ENCODE measurements around the gene SEC14L2. TPM values are rescaled to one million over a fixed set of nuclear protein-coding genes. Genes with fewer than 3 reads are reported as not detected.

SEC14L2 gene
- total RNA-seq, 1 experiment from 2014 or later: 14.4 TPM

DNA sequence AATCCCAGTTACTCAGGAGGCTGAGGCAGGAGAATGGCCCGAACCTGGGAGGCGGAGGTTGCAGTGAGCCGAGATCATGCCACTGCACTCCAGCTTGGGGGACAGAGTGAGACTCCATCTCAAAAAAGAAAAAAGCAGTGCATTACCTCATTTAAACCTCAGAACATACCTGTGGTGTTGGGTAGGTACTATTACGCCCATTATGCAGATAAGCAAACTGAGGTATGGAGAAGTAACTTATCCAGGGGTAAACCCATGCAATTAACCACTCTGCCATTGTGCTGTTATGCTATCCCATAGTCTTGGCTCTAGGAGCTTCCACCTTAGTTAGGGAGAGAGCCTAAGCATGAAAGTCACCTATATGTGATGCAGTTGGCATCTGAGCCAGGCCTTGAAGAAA, 77.3 kb downstream of the SEC14L2 start:
- no peak for DNase-seq (ENCODE audit: low spot score)
- no TSS peak for BruUV-seq (replicated peaks)
- Histone ChIP-seq H3K4me1 (ENCODE audit: insufficient read depth, low read length, poor library complexity, severe bottlenecking) (no peaks in the 10 kb centered on the region), H3K9me3 (ENCODE audit: low read depth, low read length, poor library complexity, severe bottlenecking) (no peaks in the 10 kb centered on the region), H3K36me3 (ENCODE audit: insufficient read depth, low read length, poor library complexity, severe bottlenecking) (no peaks in the 10 kb centered on the region), H3K4me3 (ENCODE audit: low read depth, low read length, poor library complexity, severe bottlenecking) (no peak overlapping the region), H3K27me3 (replicated peaks; ENCODE audit: insufficient read depth, low read depth, low read length, poor library complexity) (no peaks in the 10 kb centered on the region), H3K27ac (ENCODE audit: low read depth, low read length, poor library complexity, severe bottlenecking) (no peak overlapping the region)
- CTCF ChIA-PET: no interaction called here
- POLR2A ChIA-PET (ENCODE audit: low non-redundant PET): no interaction called here
- TF ChIP-seq EZH2 (IDR thresholded peaks at IDR 0.05; ENCODE audit: borderline replicate concordance, low read depth, low read length, poor library complexity, severe bottlenecking): no peak
- TF ChIP-seq, protein P1, sequence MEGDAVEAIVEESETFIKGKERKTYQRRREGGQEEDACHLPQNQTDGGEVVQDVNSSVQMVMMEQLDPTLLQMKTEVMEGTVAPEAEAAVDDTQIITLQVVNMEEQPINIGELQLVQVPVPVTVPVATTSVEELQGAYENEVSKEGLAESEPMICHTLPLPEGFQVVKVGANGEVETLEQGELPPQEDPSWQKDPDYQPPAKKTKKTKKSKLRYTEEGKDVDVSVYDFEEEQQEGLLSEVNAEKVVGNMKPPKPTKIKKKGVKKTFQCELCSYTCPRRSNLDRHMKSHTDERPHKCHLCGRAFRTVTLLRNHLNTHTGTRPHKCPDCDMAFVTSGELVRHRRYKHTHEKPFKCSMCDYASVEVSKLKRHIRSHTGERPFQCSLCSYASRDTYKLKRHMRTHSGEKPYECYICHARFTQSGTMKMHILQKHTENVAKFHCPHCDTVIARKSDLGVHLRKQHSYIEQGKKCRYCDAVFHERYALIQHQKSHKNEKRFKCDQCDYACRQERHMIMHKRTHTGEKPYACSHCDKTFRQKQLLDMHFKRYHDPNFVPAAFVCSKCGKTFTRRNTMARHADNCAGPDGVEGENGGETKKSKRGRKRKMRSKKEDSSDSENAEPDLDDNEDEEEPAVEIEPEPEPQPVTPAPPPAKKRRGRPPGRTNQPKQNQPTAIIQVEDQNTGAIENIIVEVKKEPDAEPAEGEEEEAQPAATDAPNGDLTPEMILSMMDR (conservative IDR thresholded peaks at IDR 0.05; ENCODE audit: low read depth, low read length): no peak
- intact Hi-C loops (cut with micrococcal nuclease; ENCODE audit: unreplicated experiment): no loop called here

Other genes with a start within 250 kb of the SEC14L2 start
- gene LIF, start 150.3 kb upstream of the SEC14L2 start, total RNA-seq (2021): 0.24 and 0.59 TPM in 2 replicates
- not detected in 2 replicates for gene OSM, start 130.2 kb upstream of the SEC14L2 start, total RNA-seq (2021)
- 2.0 and 5.5 TPM in 2 replicates for gene CASTOR1, start 107.5 kb upstream of the SEC14L2 start, total RNA-seq (2021)
- 8.4 and 10.6 TPM in 2 replicates for gene TBC1D10A, start 70.1 kb upstream of the SEC14L2 start, total RNA-seq (2021)
- 346 and 366 TPM in 2 replicates for gene SF3A1, start 40.1 kb upstream of the SEC14L2 start, total RNA-seq (2021)
- 5.7 and 6.0 TPM in 2 replicates for gene CCDC157, start 40.0 kb upstream of the SEC14L2 start, total RNA-seq (2021)
- 18.9 and 22.4 TPM in 2 replicates for gene RNF215, start 9.6 kb upstream of the SEC14L2 start, total RNA-seq (2021)
- gene MTFP1, start 28.8 kb downstream of the SEC14L2 start, total RNA-seq (2021): 82.6 and 86.9 TPM in 2 replicates
- gene SEC14L3, start 75.0 kb downstream of the SEC14L2 start, total RNA-seq (2021): not detected in 2 replicates
- not detected in 2 replicates for gene SEC14L4, start 108.7 kb downstream of the SEC14L2 start, total RNA-seq (2021)
- not detected in 2 replicates for gene SEC14L6, start 149.7 kb downstream of the SEC14L2 start, total RNA-seq (2021)
- 0.58 and 0.83 TPM in 2 replicates for gene GAL3ST1, start 177.6 kb downstream of the SEC14L2 start, total RNA-seq (2021)
- gene PES1, start 194.9 kb downstream of the SEC14L2 start, total RNA-seq (2021): 151 and 175 TPM in 2 replicates
- gene TCN2, start 210.2 kb downstream of the SEC14L2 start, total RNA-seq (2021): 7.3 and 9.8 TPM in 2 replicates
- 2.4 and 3.3 TPM in 2 replicates for gene SLC35E4, start 238.8 kb downstream of the SEC14L2 start, total RNA-seq (2021)